Neural cell (in vitro differentiated cells): ENCODE data around the gene ARHGAP4.

Source experiments
- EZH2 ChIP-seq: fragments of 200-600, 300-800 bp; shearing (Covaris generic), sonication (generic); IDR thresholded peaks from 2 replicates; pipeline ENCODE4 v1.6.1; 2014; ENCODE audit warnings: antibody characterized with exemption, low read length, borderline replicate concordance, mild to moderate bottlenecking; ENCODE audit not compliant: insufficient read depth, poor library complexity, severe bottlenecking
- MXI1 ChIP-seq: fragments of 450-650 bp; conservative IDR thresholded peaks from 2 replicates; pipeline ENCODE4 v1.6.1; 2014; ENCODE audit warnings: antibody characterized with exemption, mild to moderate bottlenecking; ENCODE audit not compliant: poor library complexity, severe bottlenecking
- TF ChIP-seq, protein P1 (sequence below): fragments of 450-650 bp; IDR thresholded peaks from 2 replicates; pipeline ENCODE4 v1.5.1; 2014; ENCODE audit warnings: antibody characterized with exemption, mild to moderate bottlenecking, moderate library complexity; ENCODE audit not compliant: poor library complexity, severe bottlenecking

DNA sequence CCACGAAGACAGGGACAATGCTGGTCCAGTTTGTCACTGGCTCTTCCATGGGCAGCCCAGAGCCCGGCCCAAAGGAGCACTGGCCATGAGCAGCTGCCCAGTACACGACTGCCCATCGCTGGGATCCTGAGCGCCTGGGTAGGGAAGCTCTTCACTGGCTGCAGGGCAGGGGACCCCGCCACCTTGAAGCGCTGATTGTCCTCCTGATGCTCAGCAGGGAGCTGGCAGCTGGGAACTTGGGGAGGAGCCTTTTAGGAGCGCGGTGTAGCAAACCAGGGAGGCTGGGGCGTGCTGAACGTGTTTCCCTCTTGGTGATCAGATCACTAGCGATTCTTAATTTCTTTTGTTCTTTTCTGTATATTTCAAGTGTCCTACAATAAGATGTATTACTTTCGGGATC, 41.9 kb downstream of the ARHGAP4 start:
- no peak for TF ChIP-seq EZH2
- TF ChIP-seq, protein P1, sequence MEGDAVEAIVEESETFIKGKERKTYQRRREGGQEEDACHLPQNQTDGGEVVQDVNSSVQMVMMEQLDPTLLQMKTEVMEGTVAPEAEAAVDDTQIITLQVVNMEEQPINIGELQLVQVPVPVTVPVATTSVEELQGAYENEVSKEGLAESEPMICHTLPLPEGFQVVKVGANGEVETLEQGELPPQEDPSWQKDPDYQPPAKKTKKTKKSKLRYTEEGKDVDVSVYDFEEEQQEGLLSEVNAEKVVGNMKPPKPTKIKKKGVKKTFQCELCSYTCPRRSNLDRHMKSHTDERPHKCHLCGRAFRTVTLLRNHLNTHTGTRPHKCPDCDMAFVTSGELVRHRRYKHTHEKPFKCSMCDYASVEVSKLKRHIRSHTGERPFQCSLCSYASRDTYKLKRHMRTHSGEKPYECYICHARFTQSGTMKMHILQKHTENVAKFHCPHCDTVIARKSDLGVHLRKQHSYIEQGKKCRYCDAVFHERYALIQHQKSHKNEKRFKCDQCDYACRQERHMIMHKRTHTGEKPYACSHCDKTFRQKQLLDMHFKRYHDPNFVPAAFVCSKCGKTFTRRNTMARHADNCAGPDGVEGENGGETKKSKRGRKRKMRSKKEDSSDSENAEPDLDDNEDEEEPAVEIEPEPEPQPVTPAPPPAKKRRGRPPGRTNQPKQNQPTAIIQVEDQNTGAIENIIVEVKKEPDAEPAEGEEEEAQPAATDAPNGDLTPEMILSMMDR = no peak
- no peak for TF ChIP-seq MXI1
